ENCODE results near the gene PROSER3.

DNA sequence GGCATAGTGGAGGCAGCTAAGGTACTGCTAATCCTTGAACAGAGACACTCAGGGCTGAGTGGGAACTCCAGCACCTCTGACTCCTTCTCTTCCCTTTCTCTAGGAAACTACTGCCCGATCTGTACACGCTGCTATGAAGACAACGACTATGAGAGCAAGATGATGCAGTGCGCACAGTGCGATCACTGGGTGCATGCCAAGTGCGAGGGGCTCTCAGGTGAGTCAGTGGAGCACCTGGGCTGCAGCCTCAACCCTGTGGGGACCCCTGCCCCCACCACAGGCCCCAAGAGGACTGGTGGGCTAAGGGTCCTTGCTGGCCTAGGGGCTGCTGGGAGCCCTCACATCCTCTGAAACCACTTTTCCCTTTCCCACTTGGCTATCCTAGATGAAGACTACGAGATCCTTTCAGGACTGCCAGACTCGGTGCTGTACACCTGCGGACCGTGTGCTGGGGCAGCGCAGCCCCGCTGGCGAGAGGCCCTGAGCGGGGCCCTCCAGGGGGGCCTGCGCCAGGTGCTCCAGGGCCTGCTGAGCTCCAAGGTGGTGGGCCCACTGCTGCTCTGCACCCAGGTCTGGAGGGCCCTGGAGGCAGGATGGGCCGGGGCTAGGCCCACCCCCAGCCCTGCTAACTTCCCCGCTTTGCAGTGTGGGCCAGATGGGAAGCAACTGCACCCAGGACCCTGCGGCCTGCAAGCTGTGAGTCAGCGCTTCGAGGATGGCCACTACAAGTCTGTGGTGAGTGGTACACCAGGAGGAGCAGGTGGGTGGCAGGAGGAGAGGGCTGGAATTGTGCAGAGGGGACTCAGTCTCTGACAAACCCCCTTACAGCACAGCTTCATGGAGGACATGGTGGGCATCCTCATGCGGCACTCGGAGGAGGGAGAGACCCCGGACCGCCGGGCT is 30.7 kb upstream of the PROSER3 start:
- TF ChIP-seq CTCF (IDR thresholded peaks at IDR 0.05): no peak
- TF ChIP-seq EZH2 (IDR thresholded peaks at IDR 0.05; ENCODE audit: borderline replicate concordance, insufficient read depth, low read depth, low read length, poor library complexity, severe bottlenecking): no peak

Measured in B cell (primary cell).